Measurements from ENCODE around the gene CCSER1.
"Not testable (repeated sequence)": the region's sequence is repeated elsewhere in the genome, so short reads cannot be mapped to it uniquely, and the experiment has no call there.

The CCSER1 gene

DNA sequence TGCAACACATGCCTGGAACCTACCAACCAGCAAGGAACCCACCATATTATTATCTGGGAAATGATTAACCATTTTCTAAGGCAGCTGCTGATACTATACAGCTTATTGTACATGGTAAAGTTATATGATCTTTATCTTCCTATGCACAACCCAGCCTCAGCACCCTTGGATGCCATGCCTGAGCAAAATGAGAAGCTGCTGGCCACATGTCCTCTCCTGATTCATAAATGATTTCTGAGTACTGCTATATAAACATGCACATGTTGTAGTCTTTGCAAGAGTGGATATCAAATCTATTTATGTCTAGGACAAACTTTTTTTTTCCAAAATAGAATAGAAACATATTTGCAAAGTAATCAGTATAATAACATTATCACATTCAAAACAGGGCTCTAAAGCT is 1043.6 kb downstream of the CCSER1 start:
- no peak for DNase-seq (ENCODE audit: low read depth)

DNA sequence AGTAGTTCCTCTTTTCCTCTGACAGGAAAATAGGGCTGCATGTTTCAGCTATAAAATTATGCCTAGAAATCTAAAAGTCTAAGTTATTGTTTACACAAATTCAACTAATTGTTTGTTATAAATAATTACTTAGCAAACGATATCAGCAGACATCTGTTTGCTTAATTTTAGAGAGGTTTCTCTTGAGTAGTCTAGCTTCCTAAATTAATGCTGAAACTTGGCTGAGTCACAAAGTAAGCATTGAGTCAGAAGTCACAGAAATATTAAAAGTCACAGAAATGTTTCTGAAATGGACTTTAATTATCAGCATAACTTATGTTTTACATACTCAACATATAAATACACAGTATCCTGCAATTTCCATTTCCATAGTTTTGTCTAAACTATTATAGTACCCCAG is 1044.0 kb downstream of the CCSER1 start:
- DNase-seq (ENCODE audit: low read depth): no peak

DNA sequence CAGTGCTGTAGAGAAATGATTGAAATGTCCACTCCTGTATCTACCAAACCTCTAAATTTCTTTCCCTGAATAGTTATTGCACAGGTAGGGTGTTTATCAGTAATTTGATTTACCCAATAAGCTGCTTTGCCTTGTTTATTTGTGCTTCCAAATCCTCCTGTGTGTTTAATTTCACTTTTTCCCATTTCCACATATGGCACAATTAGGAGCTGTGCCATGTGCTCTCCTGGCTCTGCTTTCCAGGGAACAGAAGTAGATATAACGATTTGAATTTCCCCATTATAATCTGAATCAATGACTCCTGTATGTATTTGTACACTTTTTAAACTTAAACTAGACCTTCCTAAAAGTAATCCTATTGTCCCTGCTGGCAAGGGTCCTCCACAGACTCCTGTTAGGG is 1057.9 kb downstream of the CCSER1 start:
- DNase-seq (ENCODE audit: low read depth): not testable (repeated sequence)

DNA sequence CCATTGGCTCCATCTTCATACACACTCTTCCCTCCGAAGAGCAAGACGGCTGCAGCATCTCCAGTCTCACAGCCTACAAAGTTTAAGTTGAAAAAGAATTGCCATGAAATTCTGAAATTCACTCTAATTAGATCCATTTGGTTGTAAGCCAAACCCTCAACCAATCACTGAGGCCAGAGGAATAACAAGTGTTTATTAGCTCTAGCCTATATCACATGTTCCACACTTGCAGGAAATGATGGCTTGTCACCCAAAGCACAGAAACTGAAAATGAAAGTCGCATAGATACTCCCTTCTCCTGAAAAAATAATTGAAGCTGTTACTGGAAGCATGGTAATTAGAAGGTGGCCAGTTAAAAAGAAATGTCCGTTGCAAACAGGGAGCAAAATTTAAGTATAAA is 1071.8 kb downstream of the CCSER1 start:
- DNase-seq (ENCODE audit: low read depth): no peak

DNA sequence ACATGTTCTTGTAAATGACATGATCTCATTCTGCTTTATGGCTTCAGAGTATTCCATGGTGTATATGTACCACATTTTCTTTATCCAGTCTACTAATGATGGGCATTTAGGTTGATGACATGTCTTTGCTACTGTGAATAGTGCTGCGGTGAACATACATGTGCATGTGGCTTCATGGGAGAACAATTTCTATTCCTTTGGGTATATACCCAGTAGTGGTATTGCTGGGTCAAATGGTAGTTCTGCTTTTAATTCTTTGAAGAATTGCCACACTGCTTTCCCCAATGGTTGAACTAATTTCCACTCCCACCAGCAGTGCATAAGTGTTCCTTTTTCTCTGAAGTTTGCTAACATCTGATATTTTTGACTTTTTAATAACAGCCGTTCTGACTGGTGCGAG is 1080.3 kb downstream of the CCSER1 start:
- DNase-seq (ENCODE audit: low read depth): no peak

DNA sequence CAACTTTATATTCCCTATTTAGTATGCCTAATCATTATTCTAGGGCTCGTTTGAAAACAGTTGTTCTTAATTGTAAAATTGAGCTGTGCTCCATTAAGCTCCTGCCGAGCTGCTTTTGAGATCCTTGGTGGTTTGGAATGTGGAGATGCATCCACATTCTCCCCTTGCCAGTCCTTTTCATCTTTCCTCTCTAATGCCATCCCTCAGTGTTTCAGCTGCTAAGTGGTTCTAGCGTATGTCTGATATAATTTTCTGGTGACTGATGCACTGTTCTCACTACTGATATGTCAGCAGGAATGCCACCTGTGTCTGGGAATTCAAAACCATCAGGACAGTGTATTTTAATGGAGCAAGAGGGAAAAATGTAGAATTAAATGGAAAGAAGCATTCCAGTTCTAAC is 1085.0 kb downstream of the CCSER1 start:
- DNase-seq (ENCODE audit: low read depth): no peak

DNA sequence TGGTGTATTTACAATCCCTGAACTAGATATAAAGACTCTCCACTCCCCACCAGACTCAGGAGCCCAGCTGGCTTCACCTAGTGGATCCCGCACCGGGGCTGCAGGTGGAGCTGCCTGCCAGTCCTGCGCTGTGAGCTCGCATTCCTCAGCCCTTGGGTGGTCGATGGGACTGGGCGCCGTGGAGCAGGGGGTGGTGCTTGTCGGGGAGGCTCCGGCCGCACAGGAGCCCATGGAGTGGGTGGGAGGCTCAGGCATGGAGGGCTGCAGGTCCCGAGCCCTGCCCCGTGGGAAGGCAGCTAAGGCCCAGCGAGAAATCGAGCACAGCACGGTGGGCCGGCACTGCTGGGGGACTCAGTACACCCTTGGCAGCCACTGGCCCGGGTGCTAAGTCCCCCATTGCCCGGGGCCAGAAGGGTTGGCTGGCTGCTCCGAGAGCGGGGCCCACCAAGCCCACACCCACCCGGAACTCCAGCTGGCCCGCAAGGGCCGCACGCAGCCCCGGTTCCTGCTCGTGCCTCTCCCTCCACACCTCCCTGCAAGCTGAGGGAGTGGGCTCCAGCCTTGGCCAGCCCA is 1090.7 kb downstream of the CCSER1 start:
- not testable (repeated sequence) for DNase-seq (ENCODE audit: low read depth)

DNA sequence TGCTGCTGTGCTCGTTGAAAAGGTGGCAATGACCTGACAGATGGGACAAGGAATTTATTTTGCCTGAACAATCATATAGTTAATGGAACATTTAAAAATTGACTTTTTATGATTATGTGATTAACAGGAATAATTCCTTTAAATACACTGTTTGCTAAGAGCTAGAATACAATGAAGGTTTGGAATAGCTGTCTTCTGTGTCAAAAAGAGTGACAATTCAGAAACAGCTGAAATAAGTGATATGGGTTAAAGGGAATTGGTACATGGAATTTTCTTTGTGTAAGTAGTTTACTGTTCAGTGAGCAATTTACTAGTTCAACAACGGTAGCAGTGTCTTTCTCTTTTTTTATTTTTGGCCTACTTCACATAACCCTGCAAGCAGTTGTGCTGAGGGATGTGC is 1093.1 kb downstream of the CCSER1 start:
- no peak for DNase-seq (ENCODE audit: low read depth)

DNA sequence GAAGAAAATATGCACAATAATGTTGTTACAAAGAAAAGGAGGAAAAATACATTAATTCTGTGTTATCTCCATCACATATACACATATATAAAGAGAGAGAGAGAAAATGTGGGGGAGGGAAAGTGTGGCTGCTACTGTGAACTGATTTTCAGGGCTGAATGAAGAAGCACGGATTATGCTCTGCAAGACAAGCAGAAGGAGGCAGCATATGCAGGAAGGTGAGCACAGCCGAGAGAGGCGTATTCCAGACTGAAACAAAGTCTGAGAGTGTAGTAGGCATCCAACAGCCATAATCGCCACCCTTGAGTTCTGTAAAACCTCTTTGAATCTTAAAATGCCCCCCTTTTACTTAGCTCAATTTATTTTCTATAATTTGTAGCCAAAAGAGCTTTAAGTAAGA is 1094.8 kb downstream of the CCSER1 start:
- DNase-seq (ENCODE audit: low read depth): no peak

DNA sequence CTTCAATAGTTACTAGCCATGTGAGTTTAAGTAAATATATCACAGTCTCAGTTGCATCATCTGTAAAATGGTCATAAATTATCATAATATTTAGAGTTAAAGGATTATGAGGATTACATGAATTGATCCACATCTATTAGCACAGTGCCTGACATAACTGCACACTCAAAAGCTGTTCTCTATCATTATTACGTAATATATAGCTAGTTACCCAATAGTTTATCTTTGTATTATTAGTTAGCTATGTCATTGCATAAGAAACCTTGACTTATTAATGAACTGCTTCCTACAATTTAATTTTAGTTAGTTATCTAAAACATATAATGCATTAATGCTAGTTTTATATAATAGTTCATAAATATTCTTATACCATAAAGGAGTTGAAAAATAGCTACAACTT is 1099.7 kb downstream of the CCSER1 start:
- no peak for DNase-seq (ENCODE audit: low read depth)

DNA sequence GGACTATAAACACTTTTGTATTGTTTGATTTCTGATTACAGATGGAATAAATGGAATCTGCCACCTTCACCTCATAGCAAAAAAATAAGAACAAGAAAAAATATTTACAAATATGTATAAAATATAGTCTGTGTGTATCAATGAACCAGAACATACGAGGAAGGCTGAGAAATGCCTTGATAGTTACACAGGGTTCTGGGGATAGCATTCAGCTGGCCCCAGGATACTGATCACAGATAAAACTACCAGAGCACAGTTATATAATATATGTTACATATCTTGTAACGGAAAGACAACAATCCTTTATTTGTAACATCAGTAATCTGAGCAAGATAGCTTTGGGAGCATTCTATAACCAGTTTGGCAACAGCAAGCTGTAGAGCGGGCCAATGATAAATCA is 1101.5 kb downstream of the CCSER1 start:
- DNase-seq (ENCODE audit: low read depth): no peak

DNA sequence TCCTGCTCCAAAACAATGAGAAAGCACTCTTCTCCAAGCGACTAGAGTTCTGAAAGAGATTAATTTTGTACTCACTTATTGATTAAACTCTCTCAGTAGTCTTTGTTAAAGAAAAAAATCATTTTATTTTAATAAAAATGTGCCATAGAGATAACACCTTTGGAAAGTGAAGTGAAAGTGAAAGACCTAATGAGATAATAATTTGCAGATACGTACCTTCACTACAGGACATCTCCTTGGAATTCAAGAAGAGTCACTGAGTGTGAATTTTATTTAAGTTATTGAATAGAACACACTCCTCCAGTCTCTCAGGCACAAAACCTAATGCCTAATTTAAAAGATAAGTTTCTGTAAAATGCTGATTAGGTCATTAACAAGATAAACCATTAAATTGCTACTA is 1106.0 kb downstream of the CCSER1 start:
- no peak for DNase-seq (ENCODE audit: low read depth)

DNA sequence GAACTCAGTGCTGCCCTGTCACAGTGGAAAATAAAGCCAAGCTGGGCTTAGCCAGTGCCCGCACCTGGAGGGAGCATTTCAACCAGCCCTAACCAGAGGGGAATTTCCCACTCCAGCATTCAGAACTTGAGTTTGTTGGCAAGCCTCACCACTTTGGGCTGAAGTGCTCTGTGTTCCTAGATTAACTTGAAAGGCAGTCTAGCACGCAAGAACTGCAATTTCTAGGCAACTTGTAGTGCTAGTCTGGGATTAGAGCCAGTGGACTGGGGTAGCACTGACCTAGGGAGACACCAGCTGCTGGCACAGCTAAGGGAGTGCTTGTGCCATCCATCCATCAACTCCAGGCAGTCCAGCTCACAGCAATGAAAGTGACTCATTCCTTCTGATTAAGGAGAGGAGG is 1115.9 kb downstream of the CCSER1 start:
- DNase-seq (ENCODE audit: low read depth): no peak

DNA sequence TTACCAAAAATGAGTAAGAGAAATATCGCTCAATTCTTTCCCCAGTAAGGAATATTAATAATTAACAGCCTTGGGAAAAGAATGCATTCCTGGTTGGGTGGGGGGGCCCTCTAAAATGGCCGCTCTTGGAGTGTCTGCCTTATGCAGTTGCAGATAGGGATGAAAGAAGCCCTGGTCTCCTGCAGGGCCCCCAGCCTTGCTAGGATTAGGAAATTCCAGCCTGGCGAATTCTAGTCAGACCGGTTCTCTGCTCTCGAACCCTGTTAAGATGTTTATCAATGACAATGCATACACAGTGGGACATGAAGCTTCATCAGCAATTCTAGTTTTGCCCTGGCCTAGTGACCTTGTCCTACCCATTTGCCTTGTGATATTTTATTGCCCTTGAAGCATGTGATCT is 1128.8 kb downstream of the CCSER1 start:
- DNase-seq (ENCODE audit: low read depth): no peak

DNA sequence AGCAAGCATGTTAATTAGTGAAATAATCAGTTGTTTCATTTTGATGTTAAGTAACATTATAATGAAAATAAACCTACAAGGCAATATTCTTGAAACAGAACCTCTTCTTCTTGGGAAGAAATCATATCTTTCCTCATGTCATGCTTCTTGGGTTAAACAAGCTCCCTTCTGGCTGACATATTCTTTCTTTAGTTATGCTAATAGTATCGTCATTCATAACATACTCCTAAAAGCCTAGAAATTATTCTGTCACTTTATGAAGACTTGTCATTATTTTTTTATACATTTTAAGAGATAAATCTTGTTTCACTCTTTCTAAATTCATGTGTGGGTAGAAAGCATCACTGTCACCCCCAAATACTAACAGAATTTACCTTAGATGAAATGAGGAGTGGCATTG is 1129.6 kb downstream of the CCSER1 start:
- DNase-seq (ENCODE audit: low read depth): no peak

DNA sequence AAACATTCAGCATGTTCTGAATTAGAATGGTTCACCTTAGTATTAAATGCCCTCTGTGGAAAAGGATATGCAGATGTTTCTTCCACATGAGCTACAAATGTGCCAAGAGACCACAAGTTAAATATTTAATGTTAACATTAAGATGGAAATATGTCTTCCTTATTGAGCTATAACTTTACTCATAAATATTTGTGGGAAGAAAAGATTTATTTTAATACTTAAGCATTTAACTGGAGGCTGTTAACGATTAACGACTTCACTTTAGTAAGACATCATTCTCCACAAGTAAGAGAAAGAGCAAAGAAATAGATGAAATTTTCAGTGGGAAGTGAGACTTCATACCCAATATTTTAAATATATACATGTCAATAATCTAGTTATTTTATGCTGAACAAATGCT is 1130.5 kb downstream of the CCSER1 start:
- DNase-seq (ENCODE audit: low read depth): no peak

DNA sequence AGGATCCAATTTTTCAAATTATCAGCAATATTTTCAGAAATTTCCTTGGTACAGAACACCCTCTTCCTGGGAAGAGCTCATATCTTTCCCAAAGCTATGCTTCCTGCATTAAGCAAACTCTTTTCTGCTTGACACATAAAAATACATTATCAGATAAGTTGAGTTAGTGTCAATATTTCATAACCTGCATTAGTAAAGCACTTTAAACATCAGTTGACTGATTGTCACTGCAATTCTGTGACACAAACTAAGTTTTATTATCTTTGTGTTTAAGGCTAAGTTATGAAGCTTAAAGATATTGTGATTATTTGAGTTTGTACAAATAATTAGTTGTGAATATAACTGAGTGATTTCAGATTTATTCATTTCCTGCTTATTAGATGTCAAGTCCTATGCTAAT is 1131.1 kb downstream of the CCSER1 start:
- no peak for DNase-seq (ENCODE audit: low read depth)

DNA sequence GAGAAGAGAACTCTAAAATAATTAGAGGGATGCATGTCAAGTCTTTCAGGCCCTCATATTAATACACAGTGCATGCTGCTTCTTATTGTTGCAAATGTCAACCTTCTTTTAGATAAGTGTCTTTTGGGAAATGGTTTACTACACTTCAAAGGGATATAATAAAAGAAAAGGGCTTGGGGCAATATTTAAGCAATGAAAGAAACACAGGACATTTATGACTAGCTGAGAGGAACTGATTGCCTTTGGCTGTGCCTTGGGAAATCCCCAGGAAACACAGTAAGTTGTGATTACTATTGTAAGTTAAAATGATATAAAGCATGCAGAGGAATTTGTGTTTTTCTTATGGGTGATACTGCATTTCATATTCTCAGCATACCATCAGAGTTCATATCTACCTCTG is 1140.3 kb downstream of the CCSER1 start:
- DNase-seq (ENCODE audit: low read depth): no peak

DNA sequence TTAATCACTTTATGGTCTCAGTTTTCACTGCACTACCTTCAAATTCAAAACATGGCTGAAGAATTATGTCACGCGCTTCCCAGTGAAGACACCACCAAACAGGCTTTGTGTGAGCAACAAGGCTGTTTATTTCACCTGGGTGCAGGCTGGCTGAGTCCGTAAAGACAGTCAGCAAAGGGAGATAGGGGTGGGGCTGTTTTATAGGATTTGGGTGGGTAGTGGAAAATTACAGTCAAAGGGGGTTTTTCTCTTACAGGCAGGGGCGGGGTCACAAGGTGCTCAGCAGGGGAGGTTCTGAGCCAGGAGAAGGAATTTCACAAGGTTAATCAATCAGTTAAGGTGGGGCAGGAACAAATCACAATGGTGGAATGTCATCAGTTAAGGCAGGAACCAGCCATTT is 1141.3 kb downstream of the CCSER1 start:
- not testable (repeated sequence) for DNase-seq (ENCODE audit: low read depth)

DNA sequence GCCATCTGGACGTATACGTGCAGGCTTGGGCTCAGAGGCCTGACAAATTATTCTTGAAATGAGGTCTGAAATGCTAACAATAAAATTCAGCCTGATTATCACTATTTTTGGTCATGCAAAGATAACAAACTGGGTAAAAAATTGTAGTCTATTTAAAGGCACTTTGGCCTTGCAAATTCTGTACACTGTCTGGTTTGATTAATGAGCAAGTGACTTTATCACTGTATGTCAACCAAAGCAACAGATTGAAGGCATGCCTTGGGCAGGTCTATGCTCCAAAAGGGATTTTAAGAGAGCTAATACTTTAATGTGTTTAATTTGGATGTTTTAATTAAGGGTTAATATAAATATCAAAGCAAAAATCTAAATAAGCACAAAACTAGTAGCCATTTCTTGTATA is 1141.7 kb downstream of the CCSER1 start:
- DNase-seq (ENCODE audit: low read depth): no peak

DNA sequence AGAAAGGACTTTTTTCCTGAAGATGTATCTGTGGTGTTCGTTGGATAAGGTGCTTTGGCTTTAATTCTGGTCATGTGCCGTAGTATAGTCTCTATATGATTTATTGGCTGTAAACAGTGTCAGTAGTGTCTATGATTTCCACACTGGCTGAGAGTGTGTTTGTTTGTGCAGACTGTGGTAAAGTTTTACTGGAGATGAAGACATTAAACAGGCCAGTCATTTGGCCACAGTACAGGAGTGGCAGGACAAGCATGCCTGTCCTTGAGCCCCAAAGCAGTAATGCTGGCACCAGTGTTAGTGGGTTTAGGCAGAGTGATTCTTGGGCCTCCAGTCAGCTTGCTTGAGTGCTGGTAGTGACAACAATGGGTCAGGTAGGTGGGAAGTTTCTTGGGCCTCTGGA is 1152.7 kb downstream of the CCSER1 start:
- no peak for DNase-seq (ENCODE audit: low read depth)

DNA sequence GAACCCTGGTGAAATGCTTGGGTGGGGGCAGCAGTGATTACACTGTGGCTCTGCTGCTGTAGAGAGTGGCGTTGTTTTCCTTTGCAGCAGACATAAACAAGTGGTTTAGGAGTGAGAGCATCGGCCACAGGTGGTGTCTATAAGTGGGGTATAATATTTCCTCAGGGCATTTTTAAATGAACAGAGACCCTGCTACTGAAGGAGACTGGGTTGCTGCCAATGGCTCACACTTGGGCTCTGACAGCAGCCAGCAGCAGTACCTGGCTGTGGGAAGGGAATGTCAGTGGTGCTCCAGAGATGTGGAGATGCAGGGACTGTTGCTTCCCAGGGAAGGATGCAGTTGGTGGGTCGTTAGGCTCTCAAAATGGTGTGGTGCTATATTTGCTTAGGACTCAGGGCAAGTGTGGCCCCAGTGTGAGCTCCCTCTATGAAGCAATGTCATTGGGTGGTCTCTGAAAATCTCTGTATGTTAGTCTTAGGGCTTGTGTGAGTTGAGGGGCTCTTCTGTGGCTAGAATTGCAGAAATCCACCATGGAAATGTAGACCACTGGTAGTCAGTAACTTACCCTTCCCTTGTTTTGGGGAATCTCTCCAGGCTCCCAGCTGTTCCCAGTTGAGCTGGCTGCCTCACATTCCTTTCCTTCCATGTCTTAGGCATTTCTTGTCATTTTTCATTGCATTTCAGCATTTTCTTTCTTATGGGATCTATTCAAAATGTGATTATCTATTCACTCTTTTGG is 1153.5 kb downstream of the CCSER1 start:
- no peak for DNase-seq (ENCODE audit: low read depth)

DNA sequence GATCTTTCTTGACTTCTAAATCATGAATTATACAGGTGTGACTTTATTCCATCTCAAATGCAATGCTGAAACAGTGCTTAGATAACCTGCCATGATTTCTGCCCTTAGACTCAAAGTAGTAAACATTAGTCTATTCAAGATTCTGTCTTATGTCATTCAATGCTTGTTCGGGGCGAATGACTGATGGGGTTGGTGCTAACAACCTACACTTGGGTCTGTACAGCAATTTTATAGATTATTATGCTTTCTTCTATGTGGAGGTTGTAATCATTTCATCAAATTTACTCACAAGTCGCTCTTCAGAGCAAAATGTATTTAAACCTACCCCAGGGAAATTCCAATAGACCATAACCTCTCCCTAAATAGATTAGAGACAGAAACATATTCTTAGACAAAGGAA is 1155.0 kb downstream of the CCSER1 start:
- no peak for DNase-seq (ENCODE audit: low read depth)

DNA sequence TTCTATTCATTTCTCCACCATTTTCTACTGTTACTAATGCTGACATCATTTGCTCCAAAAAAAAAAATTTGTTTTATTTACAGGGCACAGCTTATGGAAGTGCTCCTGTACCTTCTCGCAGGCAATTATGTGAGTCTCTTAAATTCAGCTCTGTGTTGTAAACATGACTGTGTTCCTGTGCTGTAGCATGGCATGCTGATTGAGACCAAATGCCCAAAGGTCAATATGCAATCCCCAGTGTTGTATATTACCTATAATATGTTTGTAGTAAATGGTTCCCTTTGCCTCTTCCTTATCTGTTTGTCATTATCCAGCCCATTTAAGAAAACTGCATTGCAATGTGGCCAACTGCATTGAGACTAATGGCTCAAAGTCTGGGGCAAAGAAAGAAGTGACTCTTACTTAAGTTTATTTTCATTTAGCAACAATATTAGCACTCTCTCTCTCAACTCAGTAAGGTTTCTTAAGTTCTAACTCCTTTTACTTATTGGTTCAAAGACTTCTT is 1156.6 kb downstream of the CCSER1 start:
- DNase-seq (ENCODE audit: low read depth): no peak
